Dermis microvascular lymphatic vessel endothelial cell (primary cell): Measurements from ENCODE around the gene KLHL36. TPM values are rescaled to one million over a fixed set of nuclear protein-coding genes. Genes with fewer than 3 reads are reported as not detected.

ENCODE experiments used
- DNase-seq, 2 donors: peaks; one replicate each; pipeline versions ENCODE4 v3.0.0 to v3.0.0-alpha.2; 2010; ENCODE audit warnings: low read depth in 2 of 2
- total RNA-seq: library from RNA; depleted of rRNA; stranded (reverse); fragments of >200 nt; gene quantifications from 2 replicates; pipeline ENCODE4 v1.2.1, GENCODE V29; 2014

Gene KLHL36
- total RNA-seq, result 49.6 and 62.2 TPM in 2 replicates

DNA sequence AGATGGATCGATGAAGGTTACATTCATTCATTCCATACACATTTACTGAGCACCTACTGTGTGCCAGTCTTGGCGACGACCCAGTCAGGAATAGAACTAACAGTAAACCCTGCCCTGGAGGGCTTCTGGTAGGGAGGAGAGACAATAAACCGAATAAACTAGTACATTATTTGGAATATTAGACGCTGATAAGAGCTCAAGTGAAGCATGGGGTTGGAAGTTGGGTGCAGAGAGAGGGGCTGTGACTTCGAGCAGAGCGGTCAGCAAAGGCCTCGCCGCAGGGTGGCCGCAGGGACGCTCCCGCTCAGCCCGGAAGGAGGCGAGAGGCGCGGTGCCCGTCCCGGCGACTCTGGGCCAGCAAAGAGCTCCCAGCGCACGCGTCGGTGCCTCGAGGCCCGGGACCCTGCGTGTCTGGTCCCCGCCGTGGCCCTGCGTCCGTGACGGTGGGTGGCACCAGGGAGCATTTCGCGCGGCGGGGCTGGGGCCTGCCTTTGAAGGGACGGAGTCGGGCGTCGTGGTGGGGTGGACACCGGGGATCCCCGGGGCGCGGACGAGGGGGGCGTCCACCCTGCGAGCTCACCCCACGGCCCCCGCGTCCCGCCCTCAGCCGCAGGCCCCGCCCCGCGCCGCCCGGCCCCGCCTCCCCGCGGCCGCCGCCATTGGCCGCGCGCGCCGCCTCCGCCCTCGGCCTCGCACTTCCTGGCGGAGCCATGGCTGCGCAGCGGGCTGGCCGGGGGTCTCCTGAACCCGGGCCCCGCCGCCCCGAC lies at the start of gene KLHL36:
KLHL36 (plus strand) TSS at position 684 of the 767 bp plus-strand sequence. CDS start 2,357 bp downstream, outside the sequence.
- peak in 1 of 2 donors; percentile 46 for DNase-seq

DNA sequence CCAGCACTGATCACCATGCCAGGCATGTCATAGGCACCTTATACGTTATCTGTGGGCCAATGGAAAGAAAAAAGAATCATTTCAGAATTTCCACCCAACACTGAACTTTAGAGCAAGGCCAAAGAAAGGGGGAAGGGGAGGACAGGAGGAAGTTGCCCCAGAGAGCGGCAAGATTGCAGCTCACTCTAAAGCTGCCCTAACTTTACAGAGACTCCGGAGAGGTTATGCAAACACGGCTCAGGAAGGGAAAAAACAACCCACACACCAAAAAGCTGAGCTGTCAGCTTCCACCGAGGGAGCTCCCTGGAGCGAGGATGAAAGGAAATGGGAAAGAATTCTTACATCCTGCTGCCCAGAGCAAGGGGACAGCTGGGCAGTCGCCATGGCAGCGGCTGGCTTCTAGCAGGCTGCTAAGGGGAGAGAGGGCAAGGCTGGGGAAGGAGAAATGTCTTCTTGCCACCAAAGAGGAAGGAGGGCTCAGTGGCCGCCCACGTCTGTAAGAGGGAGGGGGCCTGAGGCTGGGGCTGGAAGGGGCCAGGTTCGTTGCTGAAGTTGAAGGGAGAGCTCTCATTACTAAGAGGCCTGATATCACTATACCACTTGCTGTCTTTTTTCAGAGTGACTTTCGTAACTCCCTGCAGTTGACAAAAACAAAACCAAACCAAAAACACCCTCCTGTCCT lies 48.6 kb upstream of the KLHL36 start:
- peak; percentile 77 to 88 for DNase-seq

DNA sequence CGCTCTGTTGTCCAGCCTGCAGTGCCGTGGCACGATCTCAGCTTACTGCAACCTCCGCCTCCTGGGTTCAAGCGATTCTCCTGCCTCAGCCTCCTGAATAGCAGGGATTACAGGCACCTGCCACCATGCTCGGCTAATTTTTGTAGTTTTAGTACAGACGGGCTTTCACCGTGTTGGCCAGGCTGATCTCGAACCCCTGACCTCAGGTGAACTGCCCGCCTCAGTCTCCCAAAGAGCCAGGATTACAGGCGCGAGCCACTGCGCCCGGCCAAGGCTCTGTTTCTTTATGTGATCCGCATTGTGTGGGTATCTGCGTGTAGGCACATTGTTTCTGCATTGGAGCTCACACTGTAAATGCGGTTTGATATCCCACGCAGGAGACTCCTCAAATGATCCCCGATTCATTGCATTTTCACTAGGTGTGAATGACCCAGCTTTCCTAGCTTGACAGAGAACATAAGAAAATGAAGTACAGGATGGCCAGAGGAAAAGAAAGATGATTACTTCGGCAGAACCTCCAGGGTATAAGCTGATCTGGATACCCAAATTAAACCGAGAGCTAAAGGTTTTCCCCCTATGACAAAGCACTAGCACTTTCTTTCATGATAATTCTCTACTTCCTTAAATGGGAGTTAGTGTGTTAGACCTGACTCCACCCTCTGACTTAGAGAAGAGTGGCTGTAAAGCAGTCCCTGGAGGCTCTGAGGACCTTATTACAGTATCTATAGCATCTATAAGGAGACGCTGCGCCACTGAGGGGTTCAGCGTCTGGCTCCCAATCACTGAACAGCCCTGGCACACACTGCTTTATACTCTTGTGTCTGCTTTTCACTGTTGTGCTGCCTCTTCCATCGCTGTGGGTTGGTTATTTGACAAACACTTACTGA lies 47.7 kb upstream of the KLHL36 start:
- no peak for DNase-seq

DNA sequence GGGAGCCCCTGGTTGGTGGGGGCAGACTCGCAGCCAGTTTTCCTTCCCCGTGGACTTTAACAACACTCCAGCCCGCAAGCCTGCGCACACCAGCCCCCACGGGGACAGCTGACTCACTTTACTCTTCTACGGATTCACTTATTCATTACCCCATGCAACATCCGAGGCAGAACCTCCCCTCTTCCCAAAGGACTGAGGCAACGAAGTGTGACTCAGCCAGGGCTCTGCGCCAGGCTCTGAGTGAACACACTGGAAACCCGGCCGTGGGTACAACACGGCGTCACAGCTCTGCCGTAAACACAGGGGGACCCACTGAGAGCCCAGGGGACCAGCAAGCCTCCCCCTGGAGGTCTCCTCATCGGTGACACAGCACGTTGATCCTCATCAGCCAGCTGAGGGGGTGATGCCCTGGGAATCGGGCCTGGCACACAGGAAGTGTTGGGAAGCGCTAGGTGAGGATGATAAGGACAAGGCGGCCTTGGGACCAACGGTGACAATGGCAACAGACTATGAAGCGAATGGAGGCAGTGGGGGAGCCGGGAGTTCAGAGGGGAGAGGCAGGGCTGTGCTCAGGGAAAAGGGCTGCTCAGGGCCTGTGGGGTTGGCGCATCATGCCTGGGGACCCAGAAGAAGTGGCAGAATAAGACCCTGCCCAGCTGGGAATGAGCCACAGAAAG lies 45.0 kb upstream of the KLHL36 start:
- peak; percentile 77 to 94 for DNase-seq

DNA sequence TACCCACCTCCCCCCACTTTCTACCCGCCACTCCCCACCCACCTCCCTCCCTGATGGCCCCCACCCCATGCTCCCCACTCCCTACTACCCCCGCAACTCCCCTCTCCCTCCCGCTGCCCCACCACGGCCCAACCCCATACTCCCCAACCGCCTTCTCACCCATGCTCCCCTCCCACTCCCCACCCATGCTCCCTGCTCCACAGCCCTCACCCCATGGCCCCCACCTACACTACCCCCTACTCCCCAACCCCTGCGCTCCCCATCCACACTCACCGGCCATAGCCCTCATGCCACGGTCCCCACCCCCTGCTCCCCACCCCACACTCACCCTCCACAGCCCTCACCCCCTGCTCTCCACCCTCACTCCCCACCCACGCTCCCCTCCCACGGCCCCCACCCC lies 44.4 kb upstream of the KLHL36 start:
- no peak for DNase-seq

DNA sequence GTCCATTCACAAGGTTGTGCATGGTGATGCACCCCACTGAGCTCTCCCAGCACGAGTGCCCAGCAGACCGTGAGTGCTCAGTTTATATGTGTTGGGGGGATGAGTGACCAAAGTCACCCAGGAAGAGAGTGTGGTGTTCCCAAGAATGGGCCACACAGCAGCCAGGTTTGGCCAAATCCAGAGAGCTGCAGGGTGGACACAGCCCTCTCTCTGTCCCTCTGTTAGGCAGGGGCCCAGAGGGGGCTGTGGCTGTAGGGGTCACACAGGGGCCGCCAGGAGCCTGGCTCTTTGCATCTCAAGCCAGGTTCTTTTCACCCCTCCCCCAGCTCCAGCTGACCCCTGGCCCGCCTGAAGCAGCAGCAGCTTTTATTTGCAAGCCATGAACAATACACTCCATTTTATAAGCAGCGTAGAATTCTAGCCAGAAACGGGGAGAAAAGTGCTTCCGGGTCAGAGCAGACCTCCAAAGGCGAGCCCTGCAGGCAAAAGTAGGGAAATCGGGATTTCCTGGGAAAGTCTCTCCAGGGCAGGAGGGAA lies 43.8 kb upstream of the KLHL36 start:
- no peak for DNase-seq

DNA sequence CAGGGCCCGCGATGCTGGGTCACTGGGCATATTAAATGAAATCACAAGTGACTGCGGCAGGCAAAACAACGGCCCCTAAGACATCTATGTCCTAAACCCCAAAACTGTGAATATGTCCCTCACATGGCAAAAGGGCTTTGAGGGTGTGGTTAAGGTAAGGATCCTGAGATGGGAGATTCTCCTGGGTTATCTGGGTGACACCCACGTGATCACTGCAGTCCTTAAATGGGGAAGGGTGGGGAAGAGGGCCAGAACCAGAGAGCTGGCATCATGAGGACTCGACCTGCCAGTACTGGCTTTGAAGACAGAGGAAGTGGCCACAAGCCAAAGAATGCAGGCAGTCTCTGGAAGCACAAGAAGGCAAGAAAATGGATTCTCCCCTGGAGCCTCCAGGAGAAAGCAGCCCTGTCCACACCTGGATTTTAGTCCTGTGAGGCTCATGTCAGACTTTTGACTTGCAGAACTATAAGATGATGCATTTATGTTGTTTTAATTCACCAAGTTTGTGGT lies 42.9 kb upstream of the KLHL36 start:
- no peak for DNase-seq

DNA sequence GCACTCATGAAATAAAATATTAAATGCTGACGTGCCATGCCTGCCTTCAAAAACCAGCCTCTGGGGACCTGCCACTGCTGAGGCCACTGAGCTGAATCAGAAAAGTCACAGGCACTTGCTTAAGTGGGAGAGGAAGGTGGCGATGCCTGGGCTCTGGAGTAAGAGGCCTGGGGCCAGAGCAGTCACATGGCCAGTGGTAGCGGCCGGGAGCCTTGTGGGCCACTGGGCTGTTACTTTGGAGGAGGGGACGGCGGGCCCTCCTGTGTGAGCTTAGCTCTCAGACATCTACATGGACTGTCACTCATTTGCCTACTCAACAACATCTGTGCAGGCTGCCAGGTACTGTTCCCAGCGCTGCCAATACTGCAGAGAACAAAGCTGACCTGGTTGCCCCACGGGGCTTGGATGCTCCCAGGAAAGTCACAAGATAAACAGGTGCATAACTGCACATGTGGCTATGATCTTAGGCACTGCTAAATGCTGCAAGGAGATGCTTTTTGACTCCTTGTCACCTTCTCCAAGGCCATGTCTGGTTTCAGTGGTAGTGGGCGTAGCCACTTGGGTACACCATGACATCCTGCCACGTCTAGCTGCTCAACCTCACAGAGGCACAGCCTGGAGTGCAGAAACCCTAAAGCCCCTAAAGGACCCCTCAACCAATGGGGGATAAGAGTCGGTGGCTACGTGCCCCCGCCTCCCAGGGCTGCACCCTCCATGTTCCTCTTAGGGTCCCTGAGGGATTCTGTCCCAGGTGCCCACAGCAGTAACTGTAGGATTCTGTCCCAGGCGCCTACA lies 42.0 kb upstream of the KLHL36 start:
- DNase-seq, result no peak

DNA sequence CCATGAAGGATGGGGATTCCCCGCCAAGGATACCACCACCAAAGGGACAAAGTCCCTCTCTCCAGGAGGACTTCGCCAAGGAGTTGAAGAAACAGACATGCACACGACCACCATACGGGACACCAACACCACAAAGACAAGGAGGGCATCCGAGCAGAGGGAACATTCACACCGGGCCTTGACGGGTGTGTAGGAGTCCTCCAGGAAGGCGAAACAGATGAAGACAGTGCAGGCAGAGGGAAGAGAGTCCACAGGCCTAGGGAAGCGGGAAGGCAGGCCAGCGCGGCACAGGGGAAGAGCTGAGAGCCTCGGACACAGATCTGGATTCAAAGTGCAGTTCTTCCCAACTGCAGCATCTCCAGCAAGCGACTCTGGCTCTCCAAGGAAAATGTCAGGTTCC lies 41.2 kb upstream of the KLHL36 start:
- no peak for DNase-seq

DNA sequence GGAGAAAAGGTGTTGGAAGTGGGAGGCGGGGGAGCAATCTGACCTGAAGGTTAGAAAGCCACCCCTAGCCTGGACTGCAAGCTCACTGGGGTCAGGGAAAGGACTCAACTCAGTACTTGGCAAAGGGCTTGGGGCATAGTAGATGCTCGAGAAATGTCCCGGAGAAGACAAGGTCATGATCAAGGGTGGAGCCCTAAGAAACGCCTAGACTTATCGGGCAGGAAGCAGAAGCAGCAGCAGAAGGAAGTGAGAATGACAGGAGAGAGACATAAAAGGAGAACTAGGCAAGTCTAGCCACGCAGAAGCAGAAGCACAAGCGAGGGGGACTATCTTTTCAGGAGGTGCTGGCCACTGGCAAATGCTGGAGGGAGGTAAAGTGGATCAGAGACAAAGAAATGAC lies 40.6 kb upstream of the KLHL36 start:
- no peak for DNase-seq

DNA sequence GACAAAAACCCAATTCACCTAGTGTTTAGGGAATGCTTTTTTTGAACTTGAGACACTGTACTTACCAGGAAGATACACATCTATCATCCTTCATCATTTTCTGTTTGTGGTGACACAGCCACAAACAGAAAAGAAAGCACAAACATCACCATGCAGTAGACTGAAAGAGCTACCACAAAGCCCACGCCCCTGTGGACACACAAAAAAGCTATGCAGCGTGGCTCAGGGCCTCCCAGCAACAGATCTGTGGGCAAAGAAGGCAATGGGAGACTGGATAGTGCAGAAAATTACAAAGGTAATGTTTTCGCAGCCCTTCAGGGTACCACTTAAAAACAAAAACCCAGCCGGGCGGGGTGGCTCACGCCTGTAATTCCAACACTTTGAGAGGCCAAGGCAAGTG lies 40.0 kb upstream of the KLHL36 start:
- no peak for DNase-seq

DNA sequence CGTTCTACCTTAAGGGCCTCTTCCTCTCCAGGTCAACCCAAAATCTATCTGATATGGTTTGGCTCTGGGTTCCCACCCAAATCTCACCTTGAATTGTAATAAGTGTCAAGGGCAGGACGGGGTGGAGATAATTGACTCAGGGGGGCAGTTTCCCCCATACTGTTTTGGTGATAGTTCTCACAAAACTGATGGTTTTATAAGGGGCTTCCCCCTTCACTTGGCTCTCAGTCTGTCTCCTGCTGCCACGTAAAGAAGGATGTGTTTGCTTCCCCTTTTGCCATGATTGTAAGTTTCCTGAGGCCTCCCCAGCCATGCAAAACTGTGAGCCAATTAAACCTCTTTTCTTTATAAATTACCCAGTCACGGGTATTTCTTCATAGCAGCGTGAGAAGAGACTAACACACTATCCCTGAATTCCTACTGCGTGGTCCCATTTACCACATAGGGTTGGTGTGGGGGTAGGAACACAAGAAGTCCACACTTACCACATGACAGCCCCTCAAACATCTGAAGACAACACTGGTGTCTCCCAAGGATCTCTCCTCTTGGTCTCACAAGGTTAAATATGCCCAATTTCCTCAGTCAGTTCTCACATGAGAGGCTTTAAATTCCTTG lies 38.6 kb upstream of the KLHL36 start:
- DNase-seq, result no peak

DNA sequence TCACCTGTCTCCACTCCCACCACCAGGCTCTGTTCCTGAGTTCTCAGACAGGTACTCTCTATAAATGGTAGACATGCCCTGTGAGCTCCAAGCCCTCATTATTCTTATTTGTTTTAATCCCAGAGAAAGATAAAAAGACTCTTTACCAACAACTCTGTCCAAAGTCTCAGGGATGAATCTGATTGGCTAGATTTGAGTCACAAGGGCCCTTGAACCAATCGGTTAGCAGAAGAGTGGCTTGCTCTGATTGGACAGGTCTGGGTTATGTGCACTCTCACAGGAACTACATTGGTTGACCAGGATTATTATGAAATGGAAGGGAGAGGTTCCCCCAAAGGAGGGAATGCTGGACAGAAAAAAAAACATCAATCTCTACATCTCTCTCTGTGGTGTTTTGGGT lies 37.9 kb upstream of the KLHL36 start:
- DNase-seq, result no peak

DNA sequence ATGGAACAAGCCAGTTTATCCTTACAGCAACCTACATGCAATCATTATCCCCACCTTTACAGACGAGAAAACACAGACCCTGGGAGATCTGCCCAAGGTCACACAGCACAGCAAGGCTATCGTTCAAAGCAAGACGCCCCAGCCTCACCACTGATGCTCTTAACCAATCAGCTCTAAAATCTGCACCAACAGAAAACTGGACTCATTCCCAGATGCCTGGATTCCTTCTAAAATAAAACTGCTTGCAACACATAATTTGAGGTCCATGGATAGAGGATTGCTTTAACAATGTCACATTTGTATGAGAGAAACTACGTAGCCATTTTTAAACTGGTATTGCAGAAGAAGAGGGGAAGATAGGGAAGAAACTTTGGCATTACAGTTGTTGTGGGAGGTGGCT lies 37.3 kb upstream of the KLHL36 start:
- no peak for DNase-seq

DNA sequence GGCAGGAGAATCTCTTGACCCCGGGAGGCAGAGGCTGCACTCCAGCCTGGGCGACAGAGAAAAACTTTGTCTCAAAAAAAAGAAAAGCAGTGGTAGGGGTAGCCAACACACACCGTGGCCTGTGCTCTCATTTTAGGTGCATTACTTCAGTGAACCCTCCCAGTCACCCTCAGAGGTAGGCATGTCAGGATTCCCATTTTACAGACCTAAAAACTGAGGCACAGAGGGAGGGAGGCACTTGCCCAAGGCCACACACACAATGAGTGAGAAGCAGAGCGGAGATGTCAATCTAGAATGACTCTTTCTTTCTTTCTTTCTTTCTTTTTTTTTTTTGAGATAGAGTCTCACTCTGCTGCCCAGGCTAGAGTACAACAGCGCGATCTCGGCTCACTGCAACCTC lies 35.6 kb upstream of the KLHL36 start:
- no peak for DNase-seq

DNA sequence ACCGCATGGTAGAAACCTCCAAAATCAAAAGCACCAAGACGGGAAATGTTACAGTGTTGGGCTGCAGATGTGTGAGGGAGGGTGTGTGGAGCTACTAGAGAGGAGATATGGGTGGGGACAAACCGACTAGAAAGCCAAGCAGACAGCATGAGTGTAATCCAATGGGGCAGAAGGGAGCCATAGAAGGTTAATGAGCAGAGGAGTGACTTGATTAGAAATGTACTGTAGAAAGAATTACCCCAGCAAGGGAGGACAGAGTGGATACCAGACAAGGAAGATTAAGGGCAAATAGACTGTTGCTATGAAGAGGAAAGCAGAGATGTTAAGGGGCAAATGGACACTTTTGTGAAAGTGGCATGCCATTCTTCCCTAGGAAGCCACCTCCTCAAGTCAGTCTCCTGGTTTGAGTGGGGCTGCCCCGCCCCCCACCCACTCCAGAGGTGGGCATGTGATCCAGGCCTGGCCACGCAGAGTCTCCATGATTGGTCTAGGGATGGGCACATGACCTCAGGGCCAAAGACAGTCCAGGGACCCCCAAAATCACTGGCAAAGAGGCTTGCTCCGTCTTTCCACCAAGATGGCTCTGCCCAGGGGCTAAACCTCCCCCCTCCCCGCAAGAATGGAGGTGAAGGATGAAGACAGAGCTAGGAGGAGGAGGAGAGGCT lies 34.8 kb upstream of the KLHL36 start:
- DNase-seq, result no peak

DNA sequence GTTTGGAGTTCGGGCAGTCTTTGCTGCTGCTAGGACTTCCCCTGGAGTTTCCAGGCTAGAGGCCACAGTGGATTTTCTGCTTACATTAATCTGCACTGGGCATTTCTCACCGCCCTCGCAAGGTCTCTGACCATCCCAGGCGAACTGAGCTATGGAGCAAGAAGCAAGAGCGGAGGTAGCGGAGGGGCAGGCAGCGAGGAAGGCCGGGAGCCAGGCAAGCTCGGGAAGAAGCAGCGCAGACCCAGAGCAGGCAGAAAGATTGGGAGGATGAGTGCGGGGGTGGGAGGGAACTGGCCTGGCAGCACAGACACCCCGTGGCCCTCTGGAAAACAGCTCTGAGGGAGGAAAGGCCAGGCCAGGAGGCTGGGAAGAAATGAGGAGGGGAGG lies 34.2 kb upstream of the KLHL36 start:
- DNase-seq, result no peak

DNA sequence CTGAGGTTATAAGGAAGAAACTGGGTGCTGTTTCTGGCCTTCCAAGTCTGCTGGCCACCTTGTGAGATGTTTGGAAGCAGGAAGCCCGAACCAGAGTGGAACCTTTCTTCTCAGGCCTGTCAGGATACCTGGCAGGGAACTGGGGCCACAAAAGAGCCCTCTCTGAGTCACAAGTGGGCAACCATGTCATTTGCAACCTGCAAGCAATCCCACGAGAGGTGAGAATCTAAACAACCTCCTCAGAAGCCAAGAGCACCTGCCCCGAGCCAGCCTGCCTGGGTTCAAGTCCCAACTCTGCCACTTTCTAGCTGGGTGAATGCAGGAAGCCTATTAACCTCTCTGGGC lies 33.7 kb upstream of the KLHL36 start:
- no peak for DNase-seq
